ENCODE measurements around the gene ABCD3.

The ABCD3 gene

DNA sequence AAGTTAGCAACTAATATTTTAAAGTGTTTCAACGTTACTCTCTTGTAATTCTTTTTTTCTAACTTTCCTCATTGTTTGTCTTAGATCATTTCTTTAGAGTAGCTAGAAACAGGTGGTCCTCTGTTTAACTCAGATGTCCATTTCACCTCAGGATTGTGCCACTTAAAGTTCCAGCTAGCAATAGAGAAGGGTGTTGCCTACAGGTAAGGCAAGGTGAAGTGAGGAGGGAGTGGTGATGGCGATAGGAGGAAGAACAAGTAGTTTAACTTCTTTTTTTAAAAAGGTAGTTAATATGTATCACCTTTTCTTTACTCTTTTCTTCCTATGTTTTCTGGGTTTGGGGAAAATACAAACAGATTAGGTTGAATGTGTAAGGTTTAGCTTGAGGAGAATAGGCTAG, 44.4 kb downstream of the ABCD3 start:
- peak overlapping the region; percentile 26 for H3K27ac ChIP-seq
- no peak for TF ChIP-seq CTCF (conservative IDR thresholded peaks at IDR 0.05)

GRCh38 chr1:94463056-94463764, 45.0 kb downstream of the ABCD3 start:
- H3K27ac ChIP-seq = peak overlapping the region; percentile 26
- TF ChIP-seq CTCF (conservative IDR thresholded peaks at IDR 0.05) = no peak

GRCh38 chr1:94463765-94464330, 45.7 kb downstream of the ABCD3 start:
- peak; percentile 79 for TF ChIP-seq CTCF (conservative IDR thresholded peaks at IDR 0.05)
- H3K27ac ChIP-seq = peak overlapping the region; percentile 26; the same call in 1 of the 2 replicates

- no peak for TF ChIP-seq CTCF (conservative IDR thresholded peaks at IDR 0.05)
- no peak overlapping the region for H3K27ac ChIP-seq
These were observed 50.5 kb downstream of the ABCD3 start for GRCh38 chr1:94468708-94469107.

DNA sequence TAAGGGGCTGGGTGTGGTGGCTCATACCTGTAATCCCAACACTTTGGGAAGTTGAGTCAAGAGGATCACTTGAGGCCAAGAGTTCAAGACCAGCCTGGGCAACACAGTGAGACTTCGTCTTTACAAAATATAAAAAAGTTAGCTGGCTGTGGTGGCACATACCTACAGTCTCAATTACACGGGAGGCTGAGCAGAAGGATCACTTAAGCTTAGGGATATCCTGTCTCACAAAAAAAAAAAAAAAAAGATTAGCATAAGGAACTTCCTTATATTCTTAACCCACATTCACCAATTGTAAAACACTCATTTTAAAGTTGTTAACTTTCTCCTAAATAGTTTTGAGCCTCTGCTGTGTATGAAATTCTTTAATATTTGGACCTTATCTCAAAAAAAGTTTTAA, 53.1 kb downstream of the ABCD3 start:
- no peak for TF ChIP-seq CTCF (conservative IDR thresholded peaks at IDR 0.05)
- H3K27ac ChIP-seq = no peak overlapping the region

GRCh38 chr1:94475232-94475631, 57.0 kb downstream of the ABCD3 start:
- no peak for TF ChIP-seq CTCF (conservative IDR thresholded peaks at IDR 0.05)
- H3K27ac ChIP-seq = no peak overlapping the region

- H3K27ac ChIP-seq = no peak overlapping the region
- TF ChIP-seq CTCF (conservative IDR thresholded peaks at IDR 0.05) = no peak
These were observed 61.5 kb downstream of the ABCD3 start for GRCh38 chr1:94479682-94480081.
